ENCODE results near the gene CTDP1. TPM values are rescaled to one million over a fixed set of nuclear protein-coding genes. Genes with fewer than 3 reads are reported as not detected.
A peak's percentile ranks its signal among the peaks of the same experiment; 100 is the strongest.

CTDP1 gene
- total and polyA plus RNA-seq, 4 donors: 2.7 to 13.9 (median 10.5) TPM

- no peaks in the 10 kb centered on the region for H3K36me3 ChIP-seq (ENCODE audit: control insufficient read depth in 4 of 4, insufficient read depth in 3 of 4, low read depth in 1 of 4, low read length in 3 of 4)
- H3K9ac ChIP-seq (ENCODE audit: low read depth in 1 of 2, low read length in 2 of 2): no peak overlapping the region
- WGBS: 4% methylated on average over 78 of the region's 78 CpGs
- H3K4me1 ChIP-seq (ENCODE audit: control insufficient read depth in 4 of 4, insufficient read depth in 4 of 4, low read length in 3 of 4): peaks cover 3 to 10% (median 5%) of the 10 kb centered on the region in 4 donors
- peaks cover 0 to 15% (median 12%) of the 10 kb centered on the region in 4 donors for H3K27me3 ChIP-seq (ENCODE audit: control insufficient read depth in 4 of 4, insufficient read depth in 4 of 4, low read length in 3 of 4)
- TF ChIP-seq YY1 (IDR thresholded peaks at IDR 0.05) (no peak), FOXA1 (IDR thresholded peaks at IDR 0.05) (no peak), NR2F2 (IDR thresholded peaks at IDR 0.05) (no peak), TAF1 (conservative IDR thresholded peaks at IDR 0.05) (no peak), REST (IDR thresholded peaks at IDR 0.05) (no peak), HNF4G (IDR thresholded peaks at IDR 0.05) (no peak), GABPA (IDR thresholded peaks at IDR 0.05 in 1 of 2, conservative IDR thresholded peaks at IDR 0.05 in 1 of 2) (no peak), MAX (IDR thresholded peaks at IDR 0.05) (no peak), JUND (IDR thresholded peaks at IDR 0.05) (no peak)
- H3K9me3 ChIP-seq (ENCODE audit: control insufficient read depth in 4 of 4, low read length in 3 of 4): peaks cover 0 to 3% (median 0%) of the 10 kb centered on the region in 4 donors
- H3K27ac ChIP-seq (ENCODE audit: low read depth in 1 of 2, low read length in 2 of 2): no peak overlapping the region
- DNase-seq (ENCODE audit: low spot score): no peak
- peak overlapping the region in 1 of 3 donors; percentile 31 for H3K4me3 ChIP-seq (ENCODE audit: low read depth in 1 of 3, low read length in 3 of 3)
Measured at GRCh38 chr18:79798346-79798998, 118.9 kb downstream of the CTDP1 start.

GRCh38 chr18:79798999-79799370 is 119.4 kb downstream of the CTDP1 start:
- H3K4me3 ChIP-seq (ENCODE audit: low read depth in 1 of 3, low read length in 3 of 3): no peak overlapping the region
- H3K27me3 ChIP-seq (ENCODE audit: control insufficient read depth in 4 of 4, insufficient read depth in 4 of 4, low read length in 3 of 4): peaks cover 0 to 15% (median 12%) of the 10 kb centered on the region in 4 donors
- H3K27ac ChIP-seq (ENCODE audit: low read depth in 1 of 2, low read length in 2 of 2): no peak overlapping the region
- H3K4me1 ChIP-seq (ENCODE audit: control insufficient read depth in 4 of 4, insufficient read depth in 4 of 4, low read length in 3 of 4): peaks cover 3 to 10% (median 5%) of the 10 kb centered on the region in 4 donors
- no peak for DNase-seq (ENCODE audit: low spot score)
- H3K36me3 ChIP-seq (ENCODE audit: control insufficient read depth in 4 of 4, insufficient read depth in 3 of 4, low read depth in 1 of 4, low read length in 3 of 4): no peaks in the 10 kb centered on the region
- no peak for TF ChIP-seq TAF1 (conservative IDR thresholded peaks at IDR 0.05)
- TF ChIP-seq NR2F2 (IDR thresholded peaks at IDR 0.05): no peak
- TF ChIP-seq SP1 (IDR thresholded peaks at IDR 0.05): no peak
- TF ChIP-seq FOXA1 (IDR thresholded peaks at IDR 0.05): no peak
- no peak for TF ChIP-seq HNF4G (IDR thresholded peaks at IDR 0.05)
- TF ChIP-seq, protein P1, sequence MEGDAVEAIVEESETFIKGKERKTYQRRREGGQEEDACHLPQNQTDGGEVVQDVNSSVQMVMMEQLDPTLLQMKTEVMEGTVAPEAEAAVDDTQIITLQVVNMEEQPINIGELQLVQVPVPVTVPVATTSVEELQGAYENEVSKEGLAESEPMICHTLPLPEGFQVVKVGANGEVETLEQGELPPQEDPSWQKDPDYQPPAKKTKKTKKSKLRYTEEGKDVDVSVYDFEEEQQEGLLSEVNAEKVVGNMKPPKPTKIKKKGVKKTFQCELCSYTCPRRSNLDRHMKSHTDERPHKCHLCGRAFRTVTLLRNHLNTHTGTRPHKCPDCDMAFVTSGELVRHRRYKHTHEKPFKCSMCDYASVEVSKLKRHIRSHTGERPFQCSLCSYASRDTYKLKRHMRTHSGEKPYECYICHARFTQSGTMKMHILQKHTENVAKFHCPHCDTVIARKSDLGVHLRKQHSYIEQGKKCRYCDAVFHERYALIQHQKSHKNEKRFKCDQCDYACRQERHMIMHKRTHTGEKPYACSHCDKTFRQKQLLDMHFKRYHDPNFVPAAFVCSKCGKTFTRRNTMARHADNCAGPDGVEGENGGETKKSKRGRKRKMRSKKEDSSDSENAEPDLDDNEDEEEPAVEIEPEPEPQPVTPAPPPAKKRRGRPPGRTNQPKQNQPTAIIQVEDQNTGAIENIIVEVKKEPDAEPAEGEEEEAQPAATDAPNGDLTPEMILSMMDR (IDR thresholded peaks at IDR 0.05; ENCODE audit: low read depth, low read length, missing input control): no peak
- TF ChIP-seq REST (IDR thresholded peaks at IDR 0.05): no peak
- TF ChIP-seq ZBTB33 (IDR thresholded peaks at IDR 0.05): no peak
- no peak for TF ChIP-seq RAD21 (IDR thresholded peaks at IDR 0.05)
- no peak for TF ChIP-seq GABPA (IDR thresholded peaks at IDR 0.05 in 1 of 2, conservative IDR thresholded peaks at IDR 0.05 in 1 of 2)
- TF ChIP-seq FOXA2 (IDR thresholded peaks at IDR 0.05): no peak
- TF ChIP-seq JUND (IDR thresholded peaks at IDR 0.05): no peak
- no peak for TF ChIP-seq EGR1 (IDR thresholded peaks at IDR 0.05; ENCODE audit: low read depth in 2 of 2)
- no peak for TF ChIP-seq MAX (IDR thresholded peaks at IDR 0.05)
- TF ChIP-seq YY1 (IDR thresholded peaks at IDR 0.05): no peak
- H3K9me3 ChIP-seq (ENCODE audit: control insufficient read depth in 4 of 4, low read length in 3 of 4): peaks cover 0 to 3% (median 0%) of the 10 kb centered on the region in 4 donors
- no peak overlapping the region for H3K9ac ChIP-seq (ENCODE audit: low read depth in 1 of 2, low read length in 2 of 2)
- 4% methylated on average over 14 of the region's 14 CpGs for WGBS

Measured in liver (tissue), 9 donors.